ENCODE data around the gene MYORG. TPM values are rescaled to one million over a fixed set of nuclear protein-coding genes. Genes with fewer than 3 reads are reported as not detected.

The MYORG gene
- total RNA-seq, 1 experiment from 2014 or later = 2.4 TPM

- POLR2A ChIA-PET = interaction anchor here (0.6 kb wide), 1 partner anchor 305 kb away, joined by 4 read pairs; no protein-coding TSS in a partner anchor
- CTCF ChIA-PET = interaction anchor here (1.3 kb wide), 1 partner anchor 68 kb away, joined by 3 read pairs; no protein-coding TSS in a partner anchor
- no peak overlapping the region for H3K27ac Mint-ChIP-seq (ENCODE audit: low read depth, unreplicated experiment)
- H3K36me3 Mint-ChIP-seq (ENCODE audit: insufficient read depth, unreplicated experiment) = no peaks in the 10 kb centered on the region
- no peaks in the 10 kb centered on the region for H3K27me3 Mint-ChIP-seq (ENCODE audit: insufficient read depth, unreplicated experiment)
- no peaks in the 10 kb centered on the region for H3K9me3 Mint-ChIP-seq (ENCODE audit: unreplicated experiment)
- intact Hi-C loops (cut with micrococcal nuclease) = no loop called here
- TF ChIP-seq, protein P1, sequence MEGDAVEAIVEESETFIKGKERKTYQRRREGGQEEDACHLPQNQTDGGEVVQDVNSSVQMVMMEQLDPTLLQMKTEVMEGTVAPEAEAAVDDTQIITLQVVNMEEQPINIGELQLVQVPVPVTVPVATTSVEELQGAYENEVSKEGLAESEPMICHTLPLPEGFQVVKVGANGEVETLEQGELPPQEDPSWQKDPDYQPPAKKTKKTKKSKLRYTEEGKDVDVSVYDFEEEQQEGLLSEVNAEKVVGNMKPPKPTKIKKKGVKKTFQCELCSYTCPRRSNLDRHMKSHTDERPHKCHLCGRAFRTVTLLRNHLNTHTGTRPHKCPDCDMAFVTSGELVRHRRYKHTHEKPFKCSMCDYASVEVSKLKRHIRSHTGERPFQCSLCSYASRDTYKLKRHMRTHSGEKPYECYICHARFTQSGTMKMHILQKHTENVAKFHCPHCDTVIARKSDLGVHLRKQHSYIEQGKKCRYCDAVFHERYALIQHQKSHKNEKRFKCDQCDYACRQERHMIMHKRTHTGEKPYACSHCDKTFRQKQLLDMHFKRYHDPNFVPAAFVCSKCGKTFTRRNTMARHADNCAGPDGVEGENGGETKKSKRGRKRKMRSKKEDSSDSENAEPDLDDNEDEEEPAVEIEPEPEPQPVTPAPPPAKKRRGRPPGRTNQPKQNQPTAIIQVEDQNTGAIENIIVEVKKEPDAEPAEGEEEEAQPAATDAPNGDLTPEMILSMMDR (IDR thresholded peaks at IDR 0.05; ENCODE audit: unreplicated experiment) = no peak
- DNase-seq (ENCODE audit: unreplicated experiment) = no peak
- no TSS peak for BruUV-seq (replicated peaks)
- H3K4me3 Mint-ChIP-seq (ENCODE audit: unreplicated experiment) = no peak overlapping the region
- H3K4me1 Mint-ChIP-seq (ENCODE audit: insufficient read depth, unreplicated experiment) = peaks cover 22% of the 10 kb centered on the region
Observed at GRCh38 chr9:34322899-34323591, 53.7 kb downstream of the MYORG start.

DNA sequence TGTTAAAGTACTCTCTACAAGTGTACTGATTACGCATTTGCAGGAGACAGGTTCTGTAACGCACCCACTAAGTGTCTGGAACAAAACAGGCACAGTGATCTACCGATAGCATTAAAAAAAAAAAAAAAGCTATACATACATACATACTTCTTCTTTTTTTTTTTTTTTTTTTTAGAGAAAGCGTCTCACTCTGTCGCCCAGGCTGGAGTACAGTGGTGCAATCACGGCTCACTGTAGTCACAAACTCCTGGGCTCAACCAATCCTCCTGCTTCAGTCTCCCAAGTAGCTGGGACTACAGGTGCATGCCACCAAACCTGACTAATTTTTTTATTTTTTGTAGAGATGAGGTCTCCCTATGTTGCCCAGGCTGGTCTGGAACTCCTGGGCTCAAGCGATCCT is 55.2 kb downstream of the MYORG start:
- intact Hi-C loops (cut with micrococcal nuclease) = no loop called here
- H3K36me3 Mint-ChIP-seq (ENCODE audit: insufficient read depth, unreplicated experiment) = no peaks in the 10 kb centered on the region

DNA sequence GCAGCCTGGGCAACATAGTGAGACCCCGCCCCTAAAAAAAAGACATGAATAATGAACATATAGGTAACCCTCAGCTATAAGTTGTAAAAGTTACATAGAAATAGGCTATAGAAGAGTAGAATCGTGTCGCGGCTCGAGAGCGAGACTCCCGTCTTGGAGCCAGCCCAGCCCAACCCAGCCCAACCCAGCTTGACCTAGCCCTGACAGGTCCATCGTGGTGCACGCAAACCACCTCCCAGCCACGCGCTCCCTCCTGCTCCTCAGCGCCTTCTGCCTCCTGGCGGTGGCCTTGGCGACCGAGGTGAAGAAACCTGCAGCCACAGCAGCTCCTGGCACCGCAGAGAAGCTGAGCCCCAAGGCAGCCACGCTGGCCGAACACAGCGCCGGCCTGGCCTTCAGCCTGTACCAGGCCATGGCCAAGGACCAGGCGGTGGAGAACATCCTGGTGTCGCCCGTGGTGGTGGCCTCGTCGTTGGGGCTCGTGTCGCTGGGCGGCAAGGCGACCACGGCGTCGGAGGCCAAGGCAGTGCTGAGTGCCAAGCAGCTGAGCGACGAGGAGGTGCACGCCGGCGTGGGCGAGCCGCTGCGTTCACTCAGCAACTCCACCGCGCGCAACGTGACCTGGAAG is 58.4 kb downstream of the MYORG start:
- H3K9me3 Mint-ChIP-seq (ENCODE audit: unreplicated experiment) = no peaks in the 10 kb centered on the region
- BruUV-seq (replicated peaks) = no TSS peak
- intact Hi-C loops (cut with micrococcal nuclease) = no loop called here
- H3K27ac Mint-ChIP-seq (ENCODE audit: low read depth, unreplicated experiment) = no peak overlapping the region
- H3K36me3 Mint-ChIP-seq (ENCODE audit: insufficient read depth, unreplicated experiment) = no peaks in the 10 kb centered on the region
- POLR2A ChIA-PET = interaction anchor here (1.0 kb wide), 1 partner anchor 12 kb away, joined by 3 read pairs; no protein-coding TSS in a partner anchor
- no peaks in the 10 kb centered on the region for H3K4me1 Mint-ChIP-seq (ENCODE audit: insufficient read depth, unreplicated experiment)
- no peak for DNase-seq (ENCODE audit: unreplicated experiment)
- CTCF ChIA-PET = interaction anchor here (0.7 kb wide), 1 partner anchor 298 kb away, joined by 3 read pairs; no protein-coding TSS in a partner anchor
- no peaks in the 10 kb centered on the region for H3K27me3 Mint-ChIP-seq (ENCODE audit: insufficient read depth, unreplicated experiment)
- TF ChIP-seq, protein P1 (IDR thresholded peaks at IDR 0.05; ENCODE audit: unreplicated experiment) = no peak
- H3K4me3 Mint-ChIP-seq (ENCODE audit: unreplicated experiment) = no peak overlapping the region

More for the DNA sequence above, 55.2 kb downstream of the MYORG start:
- H3K9me3 Mint-ChIP-seq (ENCODE audit: unreplicated experiment) = no peaks in the 10 kb centered on the region
- peaks cover 16% of the 10 kb centered on the region for H3K4me1 Mint-ChIP-seq (ENCODE audit: insufficient read depth, unreplicated experiment)
- DNase-seq (ENCODE audit: unreplicated experiment) = no peak
- ChIA-PET POLR2A (no interaction called here), CTCF (interaction anchor here (0.6 to 0.7 kb wide), 3 partner anchors 16 to 234 kb away, joined by 4 read pairs; no protein-coding TSS in a partner anchor)
- no TSS peak for BruUV-seq (replicated peaks)
- no peaks in the 10 kb centered on the region for H3K27me3 Mint-ChIP-seq (ENCODE audit: insufficient read depth, unreplicated experiment)
- no peak overlapping the region for H3K27ac Mint-ChIP-seq (ENCODE audit: low read depth, unreplicated experiment)
- TF ChIP-seq, protein P1 (IDR thresholded peaks at IDR 0.05; ENCODE audit: unreplicated experiment) = no peak
- no peak overlapping the region for H3K4me3 Mint-ChIP-seq (ENCODE audit: unreplicated experiment)

- Mint-ChIP-seq H3K36me3 (ENCODE audit: insufficient read depth, unreplicated experiment) (no peaks in the 10 kb centered on the region), H3K4me1 (ENCODE audit: insufficient read depth, unreplicated experiment) (no peaks in the 10 kb centered on the region), H3K9me3 (ENCODE audit: unreplicated experiment) (no peaks in the 10 kb centered on the region), H3K27ac (ENCODE audit: low read depth, unreplicated experiment) (no peak overlapping the region), H3K27me3 (ENCODE audit: insufficient read depth, unreplicated experiment) (no peaks in the 10 kb centered on the region), H3K4me3 (ENCODE audit: unreplicated experiment) (no peak overlapping the region)
- TF ChIP-seq, protein P1 (IDR thresholded peaks at IDR 0.05; ENCODE audit: unreplicated experiment) = no peak
- DNase-seq (ENCODE audit: unreplicated experiment) = no peak
- POLR2A ChIA-PET = interaction anchor here (1.0 kb wide), 1 partner anchor 13 kb away, joined by 3 read pairs; no protein-coding TSS in a partner anchor
- intact Hi-C loops (cut with micrococcal nuclease) = no loop called here
- BruUV-seq (replicated peaks) = no TSS peak
- CTCF ChIA-PET = interaction anchor here (0.6 to 0.8 kb wide), 4 partner anchors 25 to 1152 kb away, joined by 3 to 5 read pairs (median 4); no protein-coding TSS in a partner anchor
Observed at GRCh38 chr9:34317436-34317835, 59.3 kb downstream of the MYORG start.

Measured in MCF 10A (cell line).